ENCODE results near the gene NEURL1. TPM values are rescaled to one million over a fixed set of nuclear protein-coding genes. Genes with fewer than 3 reads are reported as not detected.

The NEURL1 gene
- polyA plus RNA-seq, 3 donors: 3.0 to 17.2 (median 3.3) TPM

DNA sequence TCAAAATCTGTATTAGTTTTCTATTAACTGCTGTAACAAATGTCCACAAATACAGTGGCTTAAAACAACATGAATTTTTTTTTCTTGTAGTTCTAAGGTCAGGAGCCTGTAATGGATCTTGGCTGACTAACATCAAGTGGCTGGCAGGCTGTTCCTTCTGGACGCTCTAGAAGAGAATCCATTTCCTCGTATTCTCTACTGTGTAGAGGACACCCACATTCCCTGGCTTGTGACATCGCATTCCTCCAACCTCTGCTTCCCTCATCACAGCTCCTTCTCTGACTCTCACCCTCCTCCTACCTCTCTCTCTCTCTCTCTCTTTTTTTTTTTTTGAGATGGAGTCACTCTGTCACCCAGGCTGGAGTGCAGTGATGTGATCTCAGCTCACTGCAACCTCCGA lies 30.0 kb upstream of the NEURL1 start:
- intact Hi-C loops (cut with micrococcal nuclease): no loop called here
- Mint-ChIP-seq H3K36me3 (peaks cover 0 to 2% of the 10 kb centered on the region in 2 donors), H3K4me1 (peaks cover 51% of the 10 kb centered on the region), H3K9me3 (peaks cover 0 to 2% (median 0%) of the 10 kb centered on the region in 7 donors), H3K27me3 (ENCODE audit: low read depth in 3 of 3) (peaks cover 0 to 3% (median 2%) of the 10 kb centered on the region in 3 donors), H3K4me3 (no peak overlapping the region), H3K27ac (peak overlapping the region in 1 of 7 donors; percentile 12)
- Histone ChIP-seq H3K79me2 (ENCODE audit: insufficient read depth, low read length) (no peaks in the 10 kb centered on the region), H3K4me2 (replicated peaks; ENCODE audit: extremely low read depth, low read length, poor library complexity, severe bottlenecking) (no peak overlapping the region), H3K27me3 (ENCODE audit: control insufficient read depth in 2 of 2, insufficient read depth in 2 of 2, low read length in 2 of 2) (no peaks in the 10 kb centered on the region), H3K9ac (ENCODE audit: insufficient read depth, low read length, poor library complexity, severe bottlenecking) (no peak overlapping the region), H4K20me1 (ENCODE audit: insufficient read depth, low read length) (no peaks in the 10 kb centered on the region), H3K36me3 (replicated peaks in 1 of 2; ENCODE audit: control insufficient read depth in 1 of 2, insufficient read depth in 2 of 2, low read length in 2 of 2) (no peaks in the 10 kb centered on the region), H3K9me3 (replicated peaks in 1 of 2; ENCODE audit: control insufficient read depth in 1 of 2, insufficient read depth in 1 of 2, low read length in 2 of 2) (no peaks in the 10 kb centered on the region), H3K27ac (ENCODE audit: low read depth in 1 of 2, low read length in 2 of 2) (no peak overlapping the region), H2AFZ (ENCODE audit: insufficient read depth, low read depth, low read length, poor library complexity, severe bottlenecking) (no peak overlapping the region), H3K4me3 (replicated peaks in 1 of 3; ENCODE audit: low read depth in 2 of 3, low read length in 3 of 3) (no peak overlapping the region), H3K4me1 (ENCODE audit: control insufficient read depth in 1 of 2, insufficient read depth in 2 of 2, low read length in 2 of 2) (peaks cover 45 to 55% of the 10 kb centered on the region in 2 donors)
- WGBS (ENCODE audit: insufficient coverage): 58% methylated on average over 2 of the region's 4 CpGs
- TF ChIP-seq, protein P1, sequence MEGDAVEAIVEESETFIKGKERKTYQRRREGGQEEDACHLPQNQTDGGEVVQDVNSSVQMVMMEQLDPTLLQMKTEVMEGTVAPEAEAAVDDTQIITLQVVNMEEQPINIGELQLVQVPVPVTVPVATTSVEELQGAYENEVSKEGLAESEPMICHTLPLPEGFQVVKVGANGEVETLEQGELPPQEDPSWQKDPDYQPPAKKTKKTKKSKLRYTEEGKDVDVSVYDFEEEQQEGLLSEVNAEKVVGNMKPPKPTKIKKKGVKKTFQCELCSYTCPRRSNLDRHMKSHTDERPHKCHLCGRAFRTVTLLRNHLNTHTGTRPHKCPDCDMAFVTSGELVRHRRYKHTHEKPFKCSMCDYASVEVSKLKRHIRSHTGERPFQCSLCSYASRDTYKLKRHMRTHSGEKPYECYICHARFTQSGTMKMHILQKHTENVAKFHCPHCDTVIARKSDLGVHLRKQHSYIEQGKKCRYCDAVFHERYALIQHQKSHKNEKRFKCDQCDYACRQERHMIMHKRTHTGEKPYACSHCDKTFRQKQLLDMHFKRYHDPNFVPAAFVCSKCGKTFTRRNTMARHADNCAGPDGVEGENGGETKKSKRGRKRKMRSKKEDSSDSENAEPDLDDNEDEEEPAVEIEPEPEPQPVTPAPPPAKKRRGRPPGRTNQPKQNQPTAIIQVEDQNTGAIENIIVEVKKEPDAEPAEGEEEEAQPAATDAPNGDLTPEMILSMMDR (IDR thresholded peaks at IDR 0.05): no peak
- DNase-seq: no peak

DNA sequence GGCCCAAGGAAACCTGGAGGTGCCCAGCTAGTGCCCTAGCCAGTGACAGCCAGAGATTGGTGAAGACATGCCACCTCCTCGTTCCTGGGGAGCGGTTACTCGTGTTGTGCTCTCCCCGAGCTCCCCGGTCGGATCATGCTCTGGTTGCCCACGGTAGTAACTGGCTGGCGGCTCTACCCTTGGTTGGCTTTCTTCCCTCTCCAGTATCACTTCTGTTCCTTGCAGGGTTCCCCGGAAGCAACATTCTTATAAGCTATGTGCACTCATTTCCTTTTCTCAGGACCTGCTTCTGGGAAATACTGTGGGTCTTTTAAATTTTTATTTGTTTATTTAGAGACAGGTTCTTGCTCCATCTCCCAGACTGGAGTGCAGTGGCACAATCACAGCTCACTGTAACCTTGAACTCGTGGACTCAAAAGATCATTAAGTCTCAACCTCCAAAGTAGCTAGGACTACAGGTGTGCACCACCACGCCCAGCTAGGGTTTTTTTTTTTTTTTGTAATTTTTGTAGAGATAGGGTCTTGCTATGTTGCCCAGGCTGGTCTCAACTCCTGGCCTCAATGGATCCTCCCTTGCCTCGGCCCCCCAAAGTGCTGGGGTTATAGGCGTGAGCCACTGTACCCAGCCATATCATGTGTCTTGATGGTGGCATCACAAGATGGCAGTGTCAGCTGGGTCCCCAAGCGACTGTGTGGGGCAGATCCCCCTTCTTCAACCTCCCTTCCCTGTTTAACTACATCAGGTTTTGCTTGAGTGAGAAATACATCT lies 27.9 kb upstream of the NEURL1 start:
- Histone ChIP-seq H2AFZ (ENCODE audit: insufficient read depth, low read depth, low read length, poor library complexity, severe bottlenecking) (peak overlapping the region; percentile 75), H3K36me3 (replicated peaks in 1 of 2; ENCODE audit: control insufficient read depth in 1 of 2, insufficient read depth in 2 of 2, low read length in 2 of 2) (no peaks in the 10 kb centered on the region), H3K27ac (ENCODE audit: low read depth in 1 of 2, low read length in 2 of 2) (peak overlapping the region; percentile 65 to 74), H3K4me2 (replicated peaks; ENCODE audit: extremely low read depth, low read length, poor library complexity, severe bottlenecking) (peak overlapping the region; percentile 58), H3K27me3 (ENCODE audit: control insufficient read depth in 2 of 2, insufficient read depth in 2 of 2, low read length in 2 of 2) (no peaks in the 10 kb centered on the region), H3K9ac (ENCODE audit: insufficient read depth, low read length, poor library complexity, severe bottlenecking) (no peak overlapping the region), H3K4me3 (replicated peaks in 1 of 3; ENCODE audit: low read depth in 2 of 3, low read length in 3 of 3) (peak overlapping the region in 1 of 3 experiments; percentile 24), H3K79me2 (ENCODE audit: insufficient read depth, low read length) (no peaks in the 10 kb centered on the region), H4K20me1 (ENCODE audit: insufficient read depth, low read length) (no peaks in the 10 kb centered on the region), H3K9me3 (replicated peaks in 1 of 2; ENCODE audit: control insufficient read depth in 1 of 2, insufficient read depth in 1 of 2, low read length in 2 of 2) (no peaks in the 10 kb centered on the region), H3K4me1 (ENCODE audit: control insufficient read depth in 1 of 2, insufficient read depth in 2 of 2, low read length in 2 of 2) (peaks cover 58 to 62% of the 10 kb centered on the region in 2 donors)
- intact Hi-C loops (cut with micrococcal nuclease): no loop called here
- H3K27ac Mint-ChIP-seq: peak overlapping the region in 6 of 7 donors; percentile 4 to 83 (median 66)
- H3K9me3 Mint-ChIP-seq: peaks cover 0 to 6% (median 1%) of the 10 kb centered on the region in 7 donors
- WGBS (ENCODE audit: insufficient coverage): 41% methylated on average over 11 of the region's 14 CpGs
- peak in 2 of 3 donors; percentile 31 to 36 for DNase-seq
- H3K4me3 Mint-ChIP-seq: peak overlapping the region; percentile 52 to 67
- H3K27me3 Mint-ChIP-seq (ENCODE audit: low read depth in 3 of 3): peaks cover 0 to 4% (median 2%) of the 10 kb centered on the region in 3 donors
- TF ChIP-seq, protein P1 (IDR thresholded peaks at IDR 0.05): no peak
- H3K36me3 Mint-ChIP-seq: peaks cover 2 to 3% of the 10 kb centered on the region in 2 donors
- H3K4me1 Mint-ChIP-seq: peaks cover 63% of the 10 kb centered on the region
